ENCODE results near the gene HOXB9. TPM values are rescaled to one million over a fixed set of nuclear protein-coding genes. Genes with fewer than 3 reads are reported as not detected.

Gene HOXB9
- total RNA-seq, 1 experiment from 2014 or later = 65.9 TPM

GRCh38 chr17:48603959-48604769 is 22.0 kb downstream of the HOXB9 start:
- ATAC-seq = peak; percentile 57
- ChIA-PET POLR2A (interaction anchor here (0.5 to 1.2 kb wide), 4 partner anchors 8 to 585 kb away, joined by 3 to 18 read pairs (median 12); no protein-coding TSS in a partner anchor), CTCF (interaction anchor here (1.0 to 1.2 kb wide), 2 partner anchors 14 to 57 kb away, joined by 4 to 7 read pairs; no protein-coding TSS in a partner anchor)
- Histone ChIP-seq H3K27me3 (ENCODE audit: control insufficient read depth, insufficient read depth, low read length) (no peaks in the 10 kb centered on the region), H3K27ac (ENCODE audit: low read length) (peak overlapping the region; percentile 99), H3K4me1 (ENCODE audit: control insufficient read depth, insufficient read depth, low read length) (peaks cover 57% of the 10 kb centered on the region), H3K4me3 (ENCODE audit: low read depth in 2 of 2, low read length in 2 of 2) (peak overlapping the region; percentile 70 to 99), H3K36me3 (ENCODE audit: control insufficient read depth, insufficient read depth, low read length) (peaks cover 2% of the 10 kb centered on the region), H3K9me3 (ENCODE audit: control insufficient read depth, insufficient read depth, low read depth, low read length) (no peaks in the 10 kb centered on the region)
- intact Hi-C loops (cut with micrococcal nuclease; ENCODE audit: unreplicated experiment) = no loop called here
- in situ Hi-C loops (cut with HindIII; ENCODE audit: low pct_unique_long_range_greater_than_20kb, low sequenced_read_pairs) = no loop called here
- BruUV-seq (replicated peaks) = no TSS peak
- TF ChIP-seq SIN3A (IDR thresholded peaks at IDR 0.05; ENCODE audit: borderline replicate concordance, insufficient read depth, low read depth, low read length) = peak; percentile 96
- TF ChIP-seq REST (IDR thresholded peaks at IDR 0.05; ENCODE audit: insufficient read depth in 1 of 2, low read depth in 2 of 2, low read length in 1 of 2) = peak in 1 of 2 experiments; percentile 15; a peak in 1 of 4 replicates
- no peak for TF ChIP-seq CTCF (IDR thresholded peaks at IDR 0.05)
- TF ChIP-seq TCF7L2 (IDR thresholded peaks at IDR 0.05; ENCODE audit: low read depth, low read length) = no peak; the same call in 1 of the 2 replicates
- TF ChIP-seq POLR2AphosphoS5 (IDR thresholded peaks at IDR 0.05; ENCODE audit: low read depth, low read length) = peak; percentile 78; the same call in 1 of the 2 replicates
- no peak for DNase-seq (ENCODE audit: low read depth, low spot score)

GRCh38 chr17:48601539-48602425 is 24.4 kb downstream of the HOXB9 start:
- no TSS peak for BruUV-seq (replicated peaks)
- no peak for ATAC-seq

More at GRCh38 chr17:48601539-48602425, 24.4 kb downstream of the HOXB9 start:
- Histone ChIP-seq H3K27ac (ENCODE audit: low read length) (peak overlapping the region; percentile 99), H3K4me1 (ENCODE audit: control insufficient read depth, insufficient read depth, low read length) (peaks cover 41% of the 10 kb centered on the region), H3K9me3 (ENCODE audit: control insufficient read depth, insufficient read depth, low read depth, low read length) (no peaks in the 10 kb centered on the region), H3K27me3 (ENCODE audit: control insufficient read depth, insufficient read depth, low read length) (no peaks in the 10 kb centered on the region), H3K36me3 (ENCODE audit: control insufficient read depth, insufficient read depth, low read length) (no peaks in the 10 kb centered on the region; the same call in 1 of the 2 replicates), H3K4me3 (ENCODE audit: low read depth in 2 of 2, low read length in 2 of 2) (peak overlapping the region; percentile 70 to 99)
- ChIA-PET CTCF (interaction anchor here (0.6 to 0.8 kb wide), 7 partner anchors 8 to 337 kb away, joined by 3 to 7 read pairs (median 4); no protein-coding TSS in a partner anchor), POLR2A (interaction anchor here (0.6 to 1.6 kb wide), 5 partner anchors 9 to 1281 kb away, joined by 3 to 8 read pairs (median 5); no protein-coding TSS in a partner anchor)
- in situ Hi-C loops (cut with HindIII; ENCODE audit: low pct_unique_long_range_greater_than_20kb, low sequenced_read_pairs) (no loop called here), intact Hi-C loops (cut with micrococcal nuclease; ENCODE audit: unreplicated experiment) (no loop called here)
- DNase-seq (ENCODE audit: low read depth, low spot score) = no peak
- TF ChIP-seq CTCF (IDR thresholded peaks at IDR 0.05) = no peak
- 0 out of 2 replicates have a peak, but pooled peaks have one; percentile 59 for TF ChIP-seq POLR2AphosphoS5 (IDR thresholded peaks at IDR 0.05; ENCODE audit: low read depth, low read length)
- TF ChIP-seq REST (IDR thresholded peaks at IDR 0.05; ENCODE audit: insufficient read depth in 1 of 2, low read depth in 2 of 2, low read length in 1 of 2) = no peak; a peak in 1 of 4 replicates
- TF ChIP-seq TCF7L2 (IDR thresholded peaks at IDR 0.05; ENCODE audit: low read depth, low read length) = peak; percentile 96
- no peak for TF ChIP-seq SIN3A (IDR thresholded peaks at IDR 0.05; ENCODE audit: borderline replicate concordance, insufficient read depth, low read depth, low read length)

Measured in Panc1 (cell line).